H4 (cell line): ENCODE results near the gene HLA-A. TPM values are rescaled to one million over a fixed set of nuclear protein-coding genes. Genes with fewer than 3 reads are reported as not detected.
"Not testable (repeated sequence)": the region's sequence is repeated elsewhere in the genome, so short reads cannot be mapped to it uniquely, and the experiment has no call there.

ENCODE experiments used
- DNase-seq: peaks from one replicate; pipeline ENCODE4 v3.0.0-alpha.2; 2015; ENCODE audit warnings: low spot score
- total RNA-seq: library from RNA; depleted of rRNA; stranded (reverse); fragments of >200 nt; shearing (Covaris generic); gene quantifications from 2 replicates; pipeline ENCODE4 v1.2.3, GENCODE V29; 2014; rRNA removed

HLA-A gene
- total RNA-seq: 610 and 721 TPM in 2 replicates

DNA sequence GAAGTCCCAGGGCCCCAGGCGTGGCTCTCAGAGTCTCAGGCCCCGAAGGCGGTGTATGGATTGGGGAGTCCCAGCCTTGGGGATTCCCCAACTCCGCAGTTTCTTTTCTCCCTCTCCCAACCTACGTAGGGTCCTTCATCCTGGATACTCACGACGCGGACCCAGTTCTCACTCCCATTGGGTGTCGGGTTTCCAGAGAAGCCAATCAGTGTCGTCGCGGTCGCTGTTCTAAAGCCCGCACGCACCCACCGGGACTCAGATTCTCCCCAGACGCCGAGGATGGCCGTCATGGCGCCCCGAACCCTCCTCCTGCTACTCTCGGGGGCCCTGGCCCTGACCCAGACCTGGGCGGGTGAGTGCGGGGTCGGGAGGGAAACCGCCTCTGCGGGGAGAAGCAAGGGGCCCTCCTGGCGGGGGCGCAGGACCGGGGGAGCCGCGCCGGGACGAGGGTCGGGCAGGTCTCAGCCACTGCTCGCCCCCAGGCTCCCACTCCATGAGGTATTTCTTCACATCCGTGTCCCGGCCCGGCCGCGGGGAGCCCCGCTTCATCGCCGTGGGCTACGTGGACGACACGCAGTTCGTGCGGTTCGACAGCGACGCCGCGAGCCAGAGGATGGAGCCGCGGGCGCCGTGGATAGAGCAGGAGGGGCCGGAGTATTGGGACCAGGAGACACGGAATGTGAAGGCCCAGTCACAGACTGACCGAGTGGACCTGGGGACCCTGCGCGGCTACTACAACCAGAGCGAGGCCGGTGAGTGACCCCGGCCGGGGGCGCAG, at the start of gene HLA-A:
TSS of gene HLA-A (plus strand) at position 258 of the 778 bp plus-strand sequence. CDS start at position 280, 22 bp downstream.
- DNase-seq: peak; percentile 95

DNA sequence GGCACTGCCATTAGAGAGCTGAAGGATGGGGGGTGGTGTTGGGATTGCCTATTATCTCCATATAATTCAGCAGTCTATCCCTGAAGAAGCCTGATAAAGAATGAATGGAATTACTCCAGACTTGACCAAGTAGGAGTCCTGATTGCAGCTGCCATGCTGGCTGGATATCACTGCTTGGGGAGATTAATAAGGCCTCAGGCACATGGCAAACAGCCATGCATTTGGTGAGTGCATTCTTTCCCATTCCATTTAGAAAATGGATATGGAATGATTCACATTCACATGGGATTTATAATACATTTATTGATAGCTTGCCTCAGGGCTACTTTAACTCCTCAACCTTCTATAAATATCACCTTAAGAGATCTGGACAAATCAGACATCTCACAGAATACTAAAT, 49.6 kb upstream of the HLA-A start:
- no peak for DNase-seq

GRCh38 chr6:29899281-29899680, 43.1 kb upstream of the HLA-A start:
- no peak for DNase-seq

- no peak for DNase-seq
Measured at GRCh38 chr6:29905286-29905685, 37.0 kb upstream of the HLA-A start.

DNA sequence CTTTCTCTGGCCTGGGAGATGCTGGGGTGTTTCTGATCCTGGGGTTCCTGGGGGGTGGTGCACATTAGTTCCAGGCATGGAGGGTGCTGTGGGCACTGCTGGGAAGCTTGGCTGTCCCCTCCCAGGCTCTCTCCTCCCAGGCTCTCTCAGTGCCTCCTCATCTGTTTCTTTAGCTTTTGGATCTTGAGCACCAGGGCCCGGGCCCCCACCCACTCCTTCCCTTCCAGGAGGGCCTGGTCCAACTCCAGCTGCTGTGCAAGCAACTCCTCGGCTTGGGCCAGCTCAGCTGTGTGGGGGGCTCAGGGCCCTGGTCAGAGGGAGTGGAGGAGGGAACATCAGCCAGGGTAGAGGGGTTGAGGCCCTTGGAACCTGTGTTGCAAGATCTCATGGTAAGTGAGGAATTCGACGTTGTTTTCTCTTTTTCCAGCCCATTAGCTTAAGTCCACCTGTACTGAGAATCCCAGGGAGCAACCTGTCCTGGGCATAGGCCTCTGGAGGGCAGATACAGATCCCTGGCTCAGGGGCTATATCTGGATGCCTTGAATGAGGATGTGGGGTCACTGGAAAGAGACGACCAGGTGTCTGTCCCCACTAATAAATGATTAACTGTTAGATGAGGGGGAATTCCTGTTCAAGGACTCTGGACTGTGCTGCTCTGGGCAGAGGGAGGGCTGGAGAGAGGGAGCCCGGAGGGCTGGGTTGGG, 34.5 kb upstream of the HLA-A start:
- no peak for DNase-seq

DNA sequence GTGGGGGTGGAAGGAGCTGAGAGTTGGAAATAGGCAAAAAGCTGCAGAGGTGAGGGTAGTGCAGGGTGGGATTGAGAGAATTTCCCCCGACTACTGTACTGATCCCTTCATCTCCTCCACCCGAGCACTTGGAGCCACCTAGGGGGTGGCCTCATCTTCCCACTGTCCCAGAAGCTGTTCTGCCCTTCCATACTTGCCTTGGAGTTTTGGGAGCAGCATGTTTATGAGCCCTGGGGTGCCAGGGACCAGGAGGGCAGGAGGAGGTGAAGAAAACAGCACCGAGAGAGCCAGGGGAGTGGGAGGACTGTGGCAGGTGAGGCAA, 34.0 kb upstream of the HLA-A start:
- no peak for DNase-seq

GRCh38 chr6:29908710-29909109, 33.6 kb upstream of the HLA-A start:
- DNase-seq: no peak

GRCh38 chr6:29909985-29910384, 32.3 kb upstream of the HLA-A start:
- DNase-seq: no peak

DNA sequence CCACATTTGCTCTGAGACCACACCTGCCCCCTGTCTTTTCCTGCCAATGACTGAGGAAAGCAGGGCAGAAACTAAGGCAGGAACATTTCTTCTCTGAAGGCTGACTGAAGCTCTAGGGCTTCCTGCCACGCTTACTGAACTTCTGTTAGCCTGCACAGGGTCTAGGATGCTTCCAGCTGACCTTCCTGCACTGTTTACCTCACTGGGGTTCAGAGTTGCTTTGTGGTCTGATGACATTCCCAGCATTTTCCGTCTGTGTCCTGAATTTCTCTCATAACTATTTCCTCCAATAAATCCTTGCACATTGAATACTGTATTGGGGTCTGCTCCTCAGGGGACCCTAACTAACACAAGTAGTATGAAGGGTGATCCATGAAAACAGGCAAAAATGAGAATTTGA, 29.5 kb upstream of the HLA-A start:
- DNase-seq: no peak

DNA sequence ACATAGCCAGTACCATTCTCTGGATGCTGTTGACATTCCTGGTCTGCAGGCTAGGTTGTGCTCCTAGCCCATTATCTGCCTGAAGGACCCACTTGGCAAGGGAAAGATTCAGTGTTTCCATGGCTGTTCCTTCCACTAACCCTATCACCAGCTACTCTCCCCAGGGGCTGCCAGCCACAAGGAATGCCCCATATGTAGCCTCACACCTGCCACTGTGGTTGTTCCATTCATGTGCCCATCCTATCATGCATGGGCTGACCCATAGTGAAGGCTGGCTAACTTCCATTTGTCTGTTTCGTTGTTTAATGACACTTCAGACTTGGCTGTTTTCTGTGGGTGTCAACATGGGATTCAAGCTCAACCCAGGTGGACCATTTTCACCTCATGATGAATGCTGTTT, 25.6 kb upstream of the HLA-A start:
- DNase-seq: no peak

GRCh38 chr6:29917857-29918256, 24.5 kb upstream of the HLA-A start:
- DNase-seq: no peak

GRCh38 chr6:29919506-29920445, 22.6 kb upstream of the HLA-A start:
- no peak for DNase-seq

DNA sequence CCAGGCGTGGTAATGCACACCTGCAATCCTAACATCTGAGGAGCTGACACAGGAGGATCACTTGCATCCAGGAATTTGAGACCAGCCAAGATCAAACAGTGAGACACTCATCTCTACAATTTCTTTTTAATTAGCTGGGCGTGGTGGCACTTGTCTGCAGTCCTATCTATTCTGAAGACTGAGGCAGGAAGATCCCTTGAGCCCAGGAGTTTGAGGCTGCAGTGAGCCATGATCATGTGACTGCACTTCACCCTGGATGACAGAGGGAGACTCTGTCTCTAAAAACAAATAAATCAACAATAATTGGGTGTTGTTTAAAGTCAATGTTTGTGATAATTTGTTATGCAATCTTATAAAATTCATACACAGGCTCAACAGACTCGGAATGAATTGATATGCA, 18.0 kb upstream of the HLA-A start:
- no peak for DNase-seq

DNA sequence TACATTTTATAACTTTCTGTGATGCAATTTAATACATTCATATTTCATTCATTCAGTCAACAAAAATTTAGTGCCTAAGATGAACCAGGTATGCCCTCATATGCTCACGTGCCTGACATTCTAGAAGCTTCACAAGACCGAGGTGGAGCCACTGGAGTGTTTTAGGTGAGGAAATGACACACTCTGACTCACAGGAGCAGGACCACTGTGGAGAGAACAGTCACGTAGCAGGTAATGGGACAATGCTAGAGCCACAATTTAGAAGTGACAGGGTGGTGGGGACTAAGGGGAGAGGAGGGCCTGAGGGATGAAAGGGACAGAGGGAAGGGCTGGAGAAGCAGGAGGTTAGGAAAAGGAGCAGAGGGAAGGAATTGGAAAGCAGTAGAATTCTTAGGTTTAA, 17.6 kb upstream of the HLA-A start:
- no peak for DNase-seq

DNA sequence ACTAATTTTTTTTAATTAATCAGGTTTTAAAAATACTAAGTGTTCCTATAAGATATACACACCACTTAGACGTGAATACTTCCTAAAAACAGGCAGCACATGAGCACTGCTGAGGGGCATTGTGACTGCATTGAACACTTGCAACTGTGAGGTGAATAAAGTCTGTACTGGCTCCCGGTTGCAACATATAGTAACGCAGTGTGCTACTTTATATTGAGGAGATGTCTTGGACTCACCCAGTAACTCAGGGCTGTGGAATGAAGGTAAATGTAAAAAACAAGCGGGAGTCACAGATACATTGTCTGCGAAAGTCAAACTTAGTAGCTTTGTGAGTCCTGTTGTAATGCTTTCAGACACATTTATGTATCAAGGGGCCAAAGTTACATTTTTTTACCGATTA, 17.0 kb upstream of the HLA-A start:
- no peak for DNase-seq

DNA sequence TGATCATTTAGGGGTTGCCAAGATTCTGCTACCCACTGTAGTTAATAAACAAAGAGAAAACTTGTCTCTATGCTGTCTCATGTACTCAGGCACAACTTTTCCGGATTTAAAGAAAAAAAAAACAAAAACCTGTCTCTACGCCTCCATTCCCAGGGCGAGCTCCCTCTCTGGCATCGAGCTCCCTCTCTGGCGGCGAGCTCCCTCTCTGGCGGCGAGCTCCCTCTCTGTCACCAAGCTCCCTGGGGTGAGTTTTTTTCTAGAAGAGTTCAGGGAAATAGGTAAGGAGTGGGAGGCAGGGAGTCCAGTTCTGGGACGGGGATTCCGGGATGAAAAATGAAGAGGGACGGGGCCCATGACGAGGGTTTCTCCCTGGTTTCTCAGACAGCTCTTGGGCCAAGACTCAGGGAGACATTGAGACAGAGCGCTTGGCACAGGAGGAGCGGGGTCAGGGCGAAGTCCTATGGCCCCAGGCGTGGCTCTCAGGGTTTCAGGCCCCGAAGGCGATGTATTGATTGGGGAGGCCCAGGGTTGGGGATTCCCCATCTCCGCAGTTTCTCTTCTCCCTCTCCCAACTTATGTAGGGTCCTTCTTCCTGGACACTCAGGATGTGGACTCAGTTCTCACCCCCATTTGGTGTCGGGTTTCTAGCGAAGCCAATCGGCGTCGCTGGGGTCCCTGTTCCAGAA, 16.5 kb upstream of the HLA-A start:
- DNase-seq: no peak

DNA sequence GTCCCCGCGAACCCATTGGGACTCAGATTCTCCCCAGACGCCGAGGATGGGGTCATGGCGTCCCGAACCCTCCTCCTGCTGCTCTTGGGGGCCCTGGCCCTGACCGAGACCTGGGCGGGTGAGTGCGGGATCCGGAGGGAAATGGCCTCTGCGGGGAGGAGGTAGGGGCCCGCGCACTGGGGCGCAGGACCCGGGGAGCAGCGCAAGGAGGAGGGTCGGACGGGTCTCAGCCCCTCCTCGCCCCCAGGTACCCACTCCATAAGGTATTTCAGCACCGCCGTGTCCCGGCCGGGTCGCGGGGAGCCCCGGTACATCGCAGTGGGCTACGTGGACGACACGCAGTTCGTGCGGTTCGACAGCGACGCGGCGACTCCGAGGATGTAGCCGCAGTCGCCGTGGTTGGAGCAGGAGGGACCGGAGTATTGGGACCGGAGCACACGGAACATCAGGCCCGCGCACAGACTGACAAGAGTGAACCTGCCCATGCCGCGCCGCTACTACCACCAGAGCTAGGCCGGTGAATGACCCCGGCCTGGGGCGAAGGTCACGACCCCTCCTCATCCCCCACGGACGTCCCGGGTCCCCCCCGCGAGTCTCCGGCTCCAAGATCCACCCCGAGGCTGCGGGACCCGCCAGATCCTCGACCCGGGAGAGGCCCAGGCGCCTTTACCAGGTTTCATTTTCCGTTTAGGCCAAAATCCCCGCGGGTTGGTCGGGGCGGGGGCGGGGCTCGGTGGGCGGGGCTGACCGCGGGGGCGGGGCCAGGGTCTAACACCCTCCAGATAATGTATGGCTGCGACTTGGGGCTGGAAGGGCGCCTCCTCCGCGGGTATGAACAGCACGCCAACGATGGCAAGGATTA, 15.7 kb upstream of the HLA-A start:
- DNase-seq: no peak

- no peak for DNase-seq
Measured at GRCh38 chr6:29927275-29927569, 15.1 kb upstream of the HLA-A start.

DNA sequence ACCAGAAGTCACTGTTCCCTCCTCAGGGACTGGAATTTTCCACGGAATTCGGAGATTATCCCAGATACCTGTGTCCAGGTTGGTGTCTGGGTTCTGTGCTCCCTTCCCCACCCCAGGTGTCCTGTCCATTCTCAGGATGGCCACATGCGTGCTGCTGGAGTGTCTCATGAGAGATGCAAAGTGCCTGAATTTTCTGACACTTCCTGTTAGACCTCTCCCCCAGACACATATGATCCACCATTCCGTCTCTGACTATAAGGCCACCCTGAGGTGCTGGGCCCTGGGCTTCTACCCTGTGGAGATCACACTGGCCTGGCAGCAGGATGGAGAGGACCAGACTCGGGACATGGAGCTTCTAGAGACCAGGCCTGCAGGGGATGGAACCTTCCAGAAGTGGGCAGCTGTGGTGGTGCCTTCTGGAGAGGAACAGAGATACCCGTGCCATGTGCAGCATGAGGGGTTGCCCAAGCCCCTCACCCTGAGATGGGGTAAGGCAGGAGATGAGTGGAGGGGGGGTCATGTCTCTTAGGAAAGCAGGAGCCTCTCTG, 14.4 kb upstream of the HLA-A start:
- no peak for DNase-seq

DNA sequence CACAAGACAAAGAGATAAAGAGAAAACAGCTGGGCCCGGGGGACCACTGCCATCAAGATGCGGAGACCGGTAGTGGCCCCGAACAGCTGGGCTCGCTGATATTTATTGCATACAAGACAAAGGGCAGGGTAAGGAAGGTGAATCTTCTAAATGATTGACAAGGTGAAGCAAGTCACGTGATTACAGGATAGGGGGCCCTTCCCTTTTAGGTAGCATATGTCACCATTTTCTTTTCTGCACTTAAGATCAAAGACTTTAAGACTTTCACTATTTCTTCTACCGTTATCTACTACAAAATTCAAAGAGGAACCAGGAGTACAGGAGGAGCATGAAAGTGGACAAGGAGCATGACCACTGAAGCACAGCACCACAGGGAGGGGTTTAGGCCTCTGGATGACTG, 12.3 kb upstream of the HLA-A start:
- DNase-seq: not testable (repeated sequence)

DNA sequence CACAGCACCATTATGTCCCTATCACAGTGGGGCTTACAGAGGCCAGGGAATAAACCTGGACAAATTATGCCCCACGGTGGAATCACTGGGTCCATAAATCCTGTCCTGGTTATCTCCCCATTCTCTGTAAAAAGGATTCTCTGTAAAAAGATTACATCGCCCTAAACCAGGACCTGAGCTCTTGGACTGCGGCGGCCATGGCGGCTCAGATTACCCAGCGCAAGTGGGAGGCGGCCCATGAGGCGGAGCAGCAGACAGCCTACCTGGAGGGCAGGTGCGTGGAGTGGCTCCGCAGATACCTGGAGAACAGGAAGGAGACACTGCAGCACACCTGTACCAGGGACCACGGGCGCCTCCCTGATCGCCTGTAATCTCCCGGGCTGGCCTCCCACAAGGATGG, 8.4 kb upstream of the HLA-A start:
- DNase-seq: no peak
